HEK293 (cell line): ENCODE results near the gene BRD1.

Experiments
- CTCF ChIA-PET: fragments of 350-600 bp; formaldehyde crosslinking; extraction: SDS; loops from one replicate; lab custom pipeline; 2021; ENCODE audit warnings: antibody characterized with exemption; lab: Yijun Ruan, JAX
- POLR2A ChIA-PET: fragments of 300-600 bp; formaldehyde crosslinking; extraction: SDS; loops from one replicate; lab custom pipeline; 2020; ENCODE audit warnings: antibody characterized with exemption, inconsistent platforms; lab: Yijun Ruan, JAX
- H3K27ac ChIP-seq: fragments of 200-500 bp; sonication (Bioruptor generic); 2 replicates; pipeline ENCODE4 v1.5.1; 2014; ENCODE audit warnings: low read depth, low read length, control low read depth, inconsistent platforms; ENCODE audit errors: extremely low read depth
- H3K36me3 ChIP-seq, 2 experiments: fragments of 200-500 bp in 1 of 2; sonication (Bioruptor generic) in 1 of 2; 1 replicate in 1 of 2; 2 replicates in 1 of 2; pipeline ENCODE4 v1.5.1; 2014 to 2017; ENCODE audit warnings: inconsistent platforms in 2 of 2, low read length in 2 of 2; ENCODE audit not compliant: control insufficient read depth in 2 of 2, insufficient read depth in 1 of 2
- H3K4me1 ChIP-seq: fragments of 200-500 bp; sonication (Bioruptor generic); 2 replicates; pipeline ENCODE4 v1.5.1; 2014; ENCODE audit warnings: mild to moderate bottlenecking, low read length, inconsistent platforms; ENCODE audit not compliant: control insufficient read depth, insufficient read depth
- H3K4me3 ChIP-seq: 2 replicates; pipeline ENCODE4 v1.5.1; 2011; ENCODE audit warnings: low read depth, mild to moderate bottlenecking, control low read depth, low read length, moderate library complexity
- H3K9me3 ChIP-seq: fragments of 200-500 bp; sonication (Bioruptor generic); 2 replicates; pipeline ENCODE4 v1.5.1; 2014; ENCODE audit warnings: low read depth, low read length, inconsistent platforms; ENCODE audit not compliant: control insufficient read depth, insufficient read depth
- BCL11A ChIP-seq: fragments of 450-650 bp; formaldehyde crosslinking; IDR thresholded peaks from 2 replicates; pipeline ENCODE4 v1.5.1; 2016; ENCODE audit warnings: low read depth, missing biosample characterization, missing genetic modification characterization
- KLF16 ChIP-seq: fragments of 450-650 bp; formaldehyde crosslinking; IDR thresholded peaks from 2 replicates; pipeline ENCODE4 v1.5.1; 2017; ENCODE audit warnings: missing biosample characterization, missing genetic modification characterization
- KLF8 ChIP-seq: fragments of 450-650 bp; formaldehyde crosslinking; IDR thresholded peaks from 2 replicates; pipeline ENCODE4 v1.5.1; 2016; ENCODE audit warnings: missing biosample characterization, missing genetic modification characterization
- REPIN1 ChIP-seq: fragments of 450-650 bp; formaldehyde crosslinking; IDR thresholded peaks from 2 replicates; pipeline ENCODE4 v1.5.1; 2017; ENCODE audit warnings: missing biosample characterization, missing genetic modification characterization, low read depth
- SALL2 ChIP-seq: fragments of 450-650 bp; formaldehyde crosslinking; IDR thresholded peaks from 2 replicates; pipeline ENCODE4 v1.5.0; 2017; ENCODE audit warnings: missing biosample characterization, mild to moderate bottlenecking, missing genetic modification characterization, borderline replicate concordance
- YY2 ChIP-seq: fragments of 450-650 bp; formaldehyde crosslinking; IDR thresholded peaks from 2 replicates; pipeline ENCODE4 v1.5.1; 2016; ENCODE audit warnings: missing biosample characterization, missing genetic modification characterization
- ZBTB11 ChIP-seq: fragments of 450-650 bp; formaldehyde crosslinking; conservative IDR thresholded peaks from 2 replicates; pipeline ENCODE4 v1.5.1; 2016; ENCODE audit warnings: low read depth, missing biosample characterization, missing genetic modification characterization
- ZBTB17 ChIP-seq: fragments of 450-650 bp; formaldehyde crosslinking; IDR thresholded peaks from 2 replicates; pipeline ENCODE4 v1.5.1; 2016; ENCODE audit warnings: missing biosample characterization, missing genetic modification characterization
- ZBTB7A ChIP-seq: fragments of 450-650 bp; formaldehyde crosslinking; IDR thresholded peaks from 2 replicates; pipeline ENCODE4 v1.5.1; 2016; ENCODE audit warnings: low read depth, missing biosample characterization, missing genetic modification characterization
- ZEB2 ChIP-seq: fragments of 450-650 bp; formaldehyde crosslinking; IDR thresholded peaks from 2 replicates; pipeline ENCODE4 v1.5.1; 2016; ENCODE audit warnings: missing biosample characterization, missing genetic modification characterization
- ZNF138 ChIP-seq: fragments of 450-650 bp; formaldehyde crosslinking; IDR thresholded peaks from 2 replicates; pipeline ENCODE4 v1.5.1; 2016; ENCODE audit warnings: missing biosample characterization, missing genetic modification characterization, borderline replicate concordance
- ZNF140 ChIP-seq: fragments of 450-650 bp; formaldehyde crosslinking; IDR thresholded peaks from 2 replicates; pipeline ENCODE4 v1.5.1; 2016; ENCODE audit warnings: missing biosample characterization, missing genetic modification characterization
- ZNF146 ChIP-seq: fragments of 450-650 bp; formaldehyde crosslinking; IDR thresholded peaks from 2 replicates; pipeline ENCODE4 v1.5.1; 2016; ENCODE audit warnings: missing biosample characterization, missing genetic modification characterization
- ZNF23 ChIP-seq: fragments of 450-650 bp; formaldehyde crosslinking; IDR thresholded peaks from 2 replicates; pipeline ENCODE4 v1.5.1; 2016; ENCODE audit warnings: missing biosample characterization, missing genetic modification characterization, borderline replicate concordance
- ZNF24 ChIP-seq: fragments of 450-650 bp; formaldehyde crosslinking; IDR thresholded peaks from 2 replicates; pipeline ENCODE4 v1.5.1; 2016; ENCODE audit warnings: missing biosample characterization, missing genetic modification characterization
- ZNF341 ChIP-seq: fragments of 450-650 bp; formaldehyde crosslinking; IDR thresholded peaks from 2 replicates; pipeline ENCODE4; 2016; ENCODE audit warnings: low read depth, missing biosample characterization, missing genetic modification characterization
- ZNF350 ChIP-seq: fragments of 450-650 bp; formaldehyde crosslinking; IDR thresholded peaks from 2 replicates; pipeline ENCODE4 v1.5.0; 2017; ENCODE audit warnings: missing biosample characterization, mild to moderate bottlenecking, missing genetic modification characterization
- ZNF37A ChIP-seq: fragments of 450-650 bp; IDR thresholded peaks from 2 replicates; pipeline ENCODE4 v1.5.1; 2018; ENCODE audit warnings: missing biosample characterization, missing genetic modification characterization
- ZNF433 ChIP-seq: fragments of 450-650 bp; formaldehyde crosslinking; IDR thresholded peaks from 2 replicates; pipeline ENCODE4 v1.5.1; 2016; ENCODE audit warnings: missing biosample characterization, missing genetic modification characterization, low read depth
- ZNF521 ChIP-seq: fragments of 450-650 bp; formaldehyde crosslinking; IDR thresholded peaks from 2 replicates; pipeline ENCODE4 v1.5.1; 2017; ENCODE audit warnings: missing biosample characterization, mild to moderate bottlenecking, missing genetic modification characterization
- ZNF600 ChIP-seq: fragments of 450-650 bp; formaldehyde crosslinking; IDR thresholded peaks from 2 replicates; pipeline ENCODE4 v1.5.1; 2016; ENCODE audit warnings: missing biosample characterization, missing genetic modification characterization
- ZNF660 ChIP-seq: fragments of 450-650 bp; IDR thresholded peaks from 2 replicates; pipeline ENCODE4 v1.5.1; 2018; ENCODE audit warnings: missing biosample characterization, mild to moderate bottlenecking, missing genetic modification characterization
- ZNF768 ChIP-seq: fragments of 450-650 bp; formaldehyde crosslinking; IDR thresholded peaks from 2 replicates; pipeline ENCODE4 v1.5.1; 2018; ENCODE audit warnings: missing biosample characterization, mild to moderate bottlenecking, missing genetic modification characterization
- ZNF776 ChIP-seq: fragments of 450-650 bp; formaldehyde crosslinking; IDR thresholded peaks from 2 replicates; pipeline ENCODE4 v1.5.0; 2017; ENCODE audit warnings: missing biosample characterization, missing genetic modification characterization, borderline replicate concordance
- ZXDB ChIP-seq: fragments of 450-650 bp; formaldehyde crosslinking; IDR thresholded peaks from 2 replicates; pipeline ENCODE4 v1.5.1; 2016; ENCODE audit warnings: missing biosample characterization, missing genetic modification characterization
- TF ChIP-seq, protein P1 (sequence below): fragments of 450-650 bp; formaldehyde crosslinking; IDR thresholded peaks from 2 replicates; pipeline ENCODE4 v1.5.1; 2017; ENCODE audit warnings: missing biosample characterization, mild to moderate bottlenecking, missing genetic modification characterization, moderate library complexity

Gene BRD1

DNA sequence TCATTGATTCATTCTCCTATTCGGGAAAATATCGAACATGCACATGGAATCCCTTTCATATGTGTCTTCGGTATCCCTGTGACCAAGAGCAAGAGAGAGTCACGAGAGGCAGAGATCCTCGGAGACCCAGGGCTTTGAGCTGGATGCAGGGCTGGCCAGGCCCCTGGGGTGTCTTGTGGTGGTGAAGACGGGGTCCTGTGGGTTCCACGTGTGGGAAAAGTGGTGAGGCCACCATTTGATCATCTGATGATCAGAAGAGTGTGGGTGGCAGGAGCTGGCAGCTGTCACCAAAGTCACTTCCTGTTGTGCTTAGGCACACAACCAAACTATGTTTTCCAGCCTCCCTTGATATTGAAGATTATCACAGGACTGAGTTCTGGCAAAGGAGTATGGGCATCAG, 94.0 kb downstream of the BRD1 start:
- H3K9me3 ChIP-seq, result no peaks in the 10 kb centered on the region
- no peak overlapping the region for H3K4me3 ChIP-seq
- no peak for TF ChIP-seq BCL11A
- TF ChIP-seq KLF16 (tag by site-specific recombination), result no peak
- CTCF ChIA-PET, result interaction anchor here (1.0 kb wide), 1 partner anchor 9 kb away, joined by 4 read pairs; no protein-coding TSS in a partner anchor
- no peak overlapping the region for H3K27ac ChIP-seq
- H3K4me1 ChIP-seq, result no peaks in the 10 kb centered on the region
- no peaks in the 10 kb centered on the region for H3K36me3 ChIP-seq
- POLR2A ChIA-PET, result no interaction called here

DNA sequence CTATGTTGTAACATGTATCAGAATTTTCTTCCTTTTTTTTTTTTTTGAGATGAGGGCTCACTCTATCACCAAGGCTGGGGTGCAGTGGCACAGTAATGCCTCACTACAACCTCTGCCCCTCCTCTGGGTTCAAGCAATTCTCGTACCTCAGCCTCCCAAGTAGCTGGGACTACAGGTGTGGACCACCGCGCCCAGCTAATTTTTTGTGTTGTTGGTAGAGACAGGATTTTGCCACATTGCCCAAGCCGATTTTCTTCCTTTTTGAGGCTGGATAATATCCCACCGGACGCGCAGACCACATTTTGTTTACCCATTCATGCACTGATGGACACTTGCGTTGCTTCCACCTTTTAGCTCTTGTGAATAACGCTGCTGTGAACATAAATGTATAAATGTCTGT, 97.0 kb downstream of the BRD1 start:
- no peaks in the 10 kb centered on the region for H3K9me3 ChIP-seq
- H3K36me3 ChIP-seq, result no peaks in the 10 kb centered on the region
- H3K4me1 ChIP-seq, result no peaks in the 10 kb centered on the region
- H3K4me3 ChIP-seq, result no peak overlapping the region
- CTCF ChIA-PET, result no interaction called here
- TF ChIP-seq ZBTB17 (tag by site-specific recombination) (no peak), ZNF660 (tag by site-specific recombination) (no peak), ZNF37A (tag by site-specific recombination) (no peak), KLF8 (tag by site-specific recombination) (no peak), ZNF23 (tag by site-specific recombination) (no peak), ZNF341 (tag by site-specific recombination) (no peak), ZBTB7A (tag by site-specific recombination) (no peak), ZNF600 (tag by site-specific recombination) (no peak), ZNF138 (tag by site-specific recombination) (no peak), ZXDB (tag by site-specific recombination) (no peak), ZNF776 (tag by site-specific recombination) (no peak), ZNF521 (no peak)
- no peak overlapping the region for H3K27ac ChIP-seq
- POLR2A ChIA-PET, result no interaction called here

DNA sequence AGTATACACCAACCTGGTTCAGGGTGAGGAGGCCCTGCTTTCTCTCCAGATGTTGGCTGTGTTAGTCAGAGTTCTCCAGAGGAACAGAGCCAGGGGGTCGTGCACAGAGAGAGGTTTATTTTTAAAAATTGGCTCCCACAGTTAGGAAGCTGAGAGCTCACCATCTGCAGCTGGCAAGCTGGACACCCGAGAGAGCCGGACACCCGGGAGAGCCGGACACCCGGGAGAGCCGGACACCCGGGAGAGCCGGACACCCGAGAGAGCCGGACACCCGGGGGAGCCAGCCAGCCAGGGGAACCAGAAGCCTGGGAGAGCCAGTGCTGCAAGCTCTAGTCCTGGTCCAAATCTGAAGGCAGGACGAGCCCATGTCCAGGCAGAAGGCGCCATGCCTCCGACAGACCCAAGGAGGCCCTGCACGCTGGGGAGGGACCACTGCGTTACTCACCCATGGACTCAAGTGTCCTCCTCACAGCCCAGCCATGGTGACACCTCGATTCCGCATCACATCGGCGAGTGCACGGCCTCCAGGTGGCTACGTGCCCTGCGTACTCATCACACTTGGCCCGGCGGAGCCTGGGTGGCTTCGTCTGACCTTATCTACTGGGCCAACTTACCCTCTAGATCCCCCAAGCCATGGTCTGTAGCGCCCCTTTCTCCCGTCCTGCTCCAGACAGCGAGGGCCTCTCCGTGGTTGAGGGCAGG, 99.0 kb downstream of the BRD1 start:
- no peaks in the 10 kb centered on the region for H3K9me3 ChIP-seq
- H3K36me3 ChIP-seq, result no peaks in the 10 kb centered on the region
- H3K27ac ChIP-seq, result no peak overlapping the region
- H3K4me1 ChIP-seq, result no peaks in the 10 kb centered on the region
- no peak overlapping the region for H3K4me3 ChIP-seq
- ChIA-PET POLR2A (no interaction called here), CTCF (no interaction called here)
- no peak for TF ChIP-seq ZNF24
- TF ChIP-seq ZNF350 (tag by site-specific recombination), result no peak
- TF ChIP-seq YY2 (tag by site-specific recombination), result no peak
- no peak for TF ChIP-seq ZNF768 (tag by site-specific recombination)
- no peak for TF ChIP-seq ZNF146 (tag by site-specific recombination)
- TF ChIP-seq, protein P1, sequence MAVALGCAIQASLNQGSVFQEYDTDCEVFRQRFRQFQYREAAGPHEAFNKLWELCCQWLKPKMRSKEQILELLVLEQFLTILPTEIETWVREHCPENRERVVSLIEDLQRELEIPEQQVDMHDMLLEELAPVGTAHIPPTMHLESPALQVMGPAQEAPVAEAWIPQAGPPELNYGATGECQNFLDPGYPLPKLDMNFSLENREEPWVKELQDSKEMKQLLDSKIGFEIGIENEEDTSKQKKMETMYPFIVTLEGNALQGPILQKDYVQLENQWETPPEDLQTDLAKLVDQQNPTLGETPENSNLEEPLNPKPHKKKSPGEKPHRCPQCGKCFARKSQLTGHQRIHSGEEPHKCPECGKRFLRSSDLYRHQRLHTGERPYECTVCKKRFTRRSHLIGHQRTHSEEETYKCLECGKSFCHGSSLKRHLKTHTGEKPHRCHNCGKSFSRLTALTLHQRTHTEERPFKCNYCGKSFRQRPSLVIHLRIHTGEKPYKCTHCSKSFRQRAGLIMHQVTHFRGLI (tag by site-specific recombination), result no peak
- no peak for TF ChIP-seq ZNF433 (tag by site-specific recombination)
- TF ChIP-seq ZNF140 (tag by site-specific recombination), result no peak
- no peak for TF ChIP-seq REPIN1 (tag by site-specific recombination)
- TF ChIP-seq ZBTB11 (tag by site-specific recombination), result no peak
- TF ChIP-seq SALL2 (tag by site-specific recombination), result no peak
- TF ChIP-seq ZEB2 (tag by site-specific recombination), result no peak
